HG02610 (cell line): ENCODE results near the gene ZC3H7A.

Source experiments
- ATAC-seq: cut with Tn5 transposase; IDR thresholded peaks from one replicate; pipeline ENCODE4 v1.9.1; 2021; ENCODE audit warnings: mild to moderate bottlenecking, moderate library complexity; ENCODE audit not compliant: unreplicated experiment

The ZC3H7A gene

GRCh38 chr16:11707679-11708197 lies 89.3 kb downstream of the ZC3H7A start:
- no peak for ATAC-seq

GRCh38 chr16:11706180-11706742 lies 90.8 kb downstream of the ZC3H7A start:
- ATAC-seq, result no peak

- no peak for ATAC-seq
Observed at GRCh38 chr16:11705311-11706025, 91.6 kb downstream of the ZC3H7A start.
